DLD1 (cell line): ENCODE results near the gene CDH4.

Source experiments
- in situ Hi-C: cut with HindIII; loops from 2 replicates; pipeline ENCODE4 v1.10.0; 2017; ENCODE audit warnings: low sequenced_read_pairs

The CDH4 gene

GRCh38 chr20:61679473-61679872, 427.4 kb downstream of the CDH4 start:
- in situ Hi-C loops = no loop called here

DNA sequence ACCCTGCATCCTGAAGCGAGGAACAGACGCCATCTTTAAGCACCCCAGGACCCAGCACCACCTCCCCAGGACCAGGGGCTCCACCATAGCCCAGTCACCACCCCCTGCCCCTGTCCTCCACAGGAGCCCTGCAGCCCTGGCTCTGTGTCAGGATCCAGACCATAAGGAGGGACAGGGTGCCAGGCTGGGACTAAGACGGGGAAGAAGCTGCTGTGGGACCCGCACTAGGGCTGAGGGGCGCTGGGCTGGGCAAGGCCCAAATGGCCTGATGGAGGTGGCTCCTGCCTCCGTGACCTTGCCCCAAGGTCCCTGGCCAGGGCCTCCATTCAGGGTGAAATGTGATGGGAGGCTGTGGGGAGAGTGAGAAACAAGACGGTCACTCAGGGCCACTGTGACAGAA, 428.0 kb downstream of the CDH4 start:
- in situ Hi-C loops = no loop called here

DNA sequence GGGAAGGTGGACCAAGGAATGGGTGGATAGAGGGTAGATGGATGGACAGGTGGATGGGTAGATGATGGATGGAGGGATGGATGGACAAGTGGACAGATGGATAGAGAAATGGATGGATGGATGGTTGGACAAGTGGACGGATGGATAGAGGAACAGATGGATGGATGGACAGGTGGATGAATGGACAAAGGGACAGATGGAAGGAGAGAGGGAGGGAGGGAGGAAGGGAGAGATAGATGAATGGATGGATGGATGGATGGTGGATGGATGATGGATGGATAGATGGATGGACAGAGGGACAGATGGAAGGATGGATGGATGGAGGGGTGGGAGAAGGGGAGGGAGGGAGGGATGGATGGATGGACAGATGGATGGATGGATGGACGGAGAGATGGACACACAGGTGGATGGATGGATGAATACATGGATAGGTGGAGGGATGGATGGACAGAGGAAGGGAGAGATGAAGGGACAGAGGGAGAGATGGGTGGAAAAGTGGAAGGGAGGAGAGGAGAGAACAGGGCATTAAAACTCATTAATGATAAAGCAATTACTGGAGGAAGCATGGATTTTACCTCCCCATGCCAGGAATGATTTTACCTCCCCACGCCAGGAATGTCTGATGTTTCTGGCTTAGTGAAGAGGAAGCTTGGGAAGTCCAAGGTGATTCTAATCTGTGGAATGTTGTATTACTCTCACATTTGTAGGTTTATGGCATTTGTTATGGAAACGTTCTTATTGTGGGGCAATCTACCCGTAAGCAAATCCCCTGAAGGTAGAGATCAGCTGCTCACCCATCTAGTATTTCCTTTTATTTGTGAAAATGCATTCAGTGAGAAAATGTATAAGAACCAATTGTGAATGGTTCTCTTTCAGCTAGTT, 430.3 kb downstream of the CDH4 start:
- in situ Hi-C loops = no loop called here

DNA sequence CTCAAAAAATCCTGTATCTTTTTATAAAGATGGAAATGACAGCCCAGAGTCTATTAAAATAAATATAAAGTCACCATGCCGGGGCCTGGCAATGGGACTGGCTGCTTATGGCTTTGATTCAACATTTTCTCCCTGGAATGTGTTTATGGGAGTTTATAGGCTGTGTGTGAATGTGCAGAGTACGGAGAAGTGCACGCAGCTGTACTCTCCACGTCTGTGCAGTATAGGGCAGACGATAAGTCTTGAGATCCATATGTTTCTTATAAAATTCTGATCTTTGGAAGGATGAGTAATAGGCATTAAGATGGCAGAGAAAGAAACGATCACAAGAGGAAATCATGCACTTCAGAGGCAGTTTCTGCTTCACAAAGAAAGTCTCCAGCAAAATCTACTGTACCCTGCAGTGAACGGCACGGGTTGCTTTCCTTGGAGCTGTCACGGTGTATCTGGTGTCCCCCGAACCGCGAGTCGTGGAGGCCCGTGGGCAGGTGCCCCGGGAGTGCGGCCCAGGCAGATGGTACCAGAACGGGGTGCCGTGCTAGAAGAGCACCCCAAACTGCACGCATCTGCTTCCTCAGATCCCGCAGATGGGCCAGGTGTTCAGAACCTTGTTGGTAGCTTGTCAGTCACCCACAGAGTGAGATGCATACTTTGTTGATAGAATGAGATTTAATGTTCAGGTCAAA, 431.1 kb downstream of the CDH4 start:
- in situ Hi-C loops = no loop called here

DNA sequence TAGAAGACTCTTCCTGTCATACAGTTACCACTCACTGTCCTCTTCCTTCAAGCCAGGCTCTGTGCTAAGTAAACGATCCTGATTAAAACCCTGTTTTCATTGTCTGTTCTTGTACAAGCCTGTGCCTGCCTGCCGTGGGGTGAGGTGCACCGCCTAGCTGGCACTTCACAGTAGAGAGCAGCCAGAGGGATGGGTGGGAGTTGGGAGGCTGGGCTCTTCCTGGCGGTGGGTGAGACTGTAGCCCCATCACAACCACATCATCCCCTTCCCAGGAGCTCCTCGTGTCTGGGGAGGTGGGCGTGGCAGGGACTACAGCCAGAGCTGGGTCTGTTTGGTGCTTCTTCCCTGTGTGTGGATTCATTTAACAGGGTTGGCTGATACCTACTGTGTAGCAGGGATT, 431.7 kb downstream of the CDH4 start:
- in situ Hi-C loops = no loop called here

DNA sequence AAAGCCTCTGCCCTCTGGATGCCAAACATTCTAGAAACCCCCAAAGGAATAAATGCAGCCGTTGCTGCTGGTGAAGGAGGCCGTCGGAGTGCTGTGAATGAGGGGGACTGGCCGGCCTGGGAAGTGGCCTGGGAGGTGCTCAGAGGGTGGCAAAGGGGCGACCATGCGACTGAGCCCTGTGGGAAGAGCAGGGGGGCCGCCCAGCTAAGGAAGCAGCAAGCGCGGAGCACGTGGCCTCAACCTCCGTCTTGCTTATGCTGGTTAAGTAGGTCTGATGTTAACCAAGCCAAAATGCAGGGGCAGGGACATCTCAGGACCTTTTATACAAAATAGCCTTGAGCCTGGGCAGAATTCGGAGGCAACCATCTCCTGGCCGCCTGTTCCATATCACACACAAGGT, 432.1 kb downstream of the CDH4 start:
- in situ Hi-C loops = no loop called here

- in situ Hi-C loops = no loop called here
Measured at GRCh38 chr20:61684583-61685235, 432.6 kb downstream of the CDH4 start.

- in situ Hi-C loops = no loop called here
Measured at GRCh38 chr20:61685462-61685861, 433.4 kb downstream of the CDH4 start.

DNA sequence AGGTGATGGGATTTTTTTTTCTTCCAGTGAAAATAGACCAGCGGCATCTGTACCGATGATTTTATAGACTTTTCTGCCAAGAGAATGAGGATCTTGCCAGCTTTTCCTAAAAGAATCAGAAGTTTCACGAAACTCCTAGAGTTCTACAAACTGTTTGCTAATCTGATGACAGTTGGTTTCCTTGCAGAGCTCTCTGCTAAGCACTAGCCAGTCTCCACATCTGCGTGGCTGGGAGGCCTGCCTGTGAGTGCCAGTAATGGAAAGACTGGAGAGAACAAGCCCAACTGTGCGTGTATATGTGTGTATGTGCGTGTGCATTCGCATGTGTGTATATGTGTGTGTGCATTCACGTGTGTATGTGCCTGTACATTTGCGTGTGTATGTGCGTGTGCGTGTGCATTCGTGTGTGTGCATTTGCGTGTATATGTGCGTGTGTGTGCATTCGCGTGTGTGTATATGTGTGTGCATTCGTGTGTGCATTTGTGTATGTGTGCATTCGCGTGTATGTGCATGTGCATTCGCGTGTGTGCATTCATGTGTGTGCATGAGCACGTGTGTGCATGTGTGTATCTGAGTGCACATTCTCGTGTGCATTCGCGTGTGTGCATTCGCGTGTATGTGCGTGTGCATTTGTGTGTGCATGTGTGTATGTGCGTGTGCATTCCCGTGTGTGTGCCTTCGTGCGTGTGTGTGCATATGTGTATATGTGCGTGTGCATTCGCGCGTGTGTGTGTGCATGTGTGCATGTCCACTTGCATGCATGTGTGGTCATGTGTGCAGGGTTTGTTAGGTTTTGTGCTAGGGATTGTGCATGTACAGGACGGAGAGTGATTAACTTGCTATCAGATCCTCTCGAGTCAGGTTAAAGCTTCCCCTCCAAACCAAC, 434.2 kb downstream of the CDH4 start:
- in situ Hi-C loops = no loop called here

DNA sequence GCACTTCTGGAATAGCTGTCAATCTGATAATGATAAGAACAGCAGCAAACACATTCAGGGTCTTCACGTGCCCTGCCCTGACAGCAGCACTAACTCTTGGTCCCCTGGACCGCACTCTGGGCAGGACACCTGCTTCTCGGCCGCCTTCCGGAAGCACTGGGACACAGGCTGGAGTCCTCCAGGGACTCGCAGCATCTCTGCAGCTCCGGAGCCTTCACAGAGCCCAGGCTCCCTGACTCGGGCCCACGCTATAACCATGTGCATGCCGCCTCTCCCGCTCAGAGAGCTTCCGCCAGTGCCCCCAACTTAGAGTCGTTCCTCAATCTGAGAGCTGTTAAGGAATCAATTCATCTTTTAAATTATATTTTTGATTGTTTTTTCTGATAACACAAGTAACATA, 436.4 kb downstream of the CDH4 start:
- in situ Hi-C loops = no loop called here

GRCh38 chr20:61690150-61690549, 438.1 kb downstream of the CDH4 start:
- in situ Hi-C loops = no loop called here

GRCh38 chr20:61690993-61691838, 439.2 kb downstream of the CDH4 start:
- in situ Hi-C loops = no loop called here

DNA sequence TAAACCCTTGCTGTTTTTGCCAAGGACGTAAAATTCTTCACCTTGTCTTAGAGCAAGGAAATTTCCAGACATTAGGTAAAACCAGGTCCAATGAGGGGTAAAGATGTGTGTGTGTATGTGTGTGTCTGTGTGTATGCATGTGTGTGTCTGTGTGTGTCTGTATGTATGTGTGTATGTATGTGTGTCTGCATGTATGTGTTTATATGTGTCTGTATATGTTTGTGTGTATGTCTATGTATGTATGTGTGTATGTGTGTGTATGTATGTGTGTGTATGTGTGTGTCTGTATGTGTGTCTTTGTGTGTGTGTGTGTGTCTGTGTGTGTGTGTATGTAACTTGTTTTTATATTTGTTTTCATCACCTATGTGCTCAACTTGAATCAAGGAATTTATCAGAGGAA, 439.9 kb downstream of the CDH4 start:
- in situ Hi-C loops = no loop called here

- in situ Hi-C loops = no loop called here
Measured at GRCh38 chr20:61692479-61692878, 440.4 kb downstream of the CDH4 start.

DNA sequence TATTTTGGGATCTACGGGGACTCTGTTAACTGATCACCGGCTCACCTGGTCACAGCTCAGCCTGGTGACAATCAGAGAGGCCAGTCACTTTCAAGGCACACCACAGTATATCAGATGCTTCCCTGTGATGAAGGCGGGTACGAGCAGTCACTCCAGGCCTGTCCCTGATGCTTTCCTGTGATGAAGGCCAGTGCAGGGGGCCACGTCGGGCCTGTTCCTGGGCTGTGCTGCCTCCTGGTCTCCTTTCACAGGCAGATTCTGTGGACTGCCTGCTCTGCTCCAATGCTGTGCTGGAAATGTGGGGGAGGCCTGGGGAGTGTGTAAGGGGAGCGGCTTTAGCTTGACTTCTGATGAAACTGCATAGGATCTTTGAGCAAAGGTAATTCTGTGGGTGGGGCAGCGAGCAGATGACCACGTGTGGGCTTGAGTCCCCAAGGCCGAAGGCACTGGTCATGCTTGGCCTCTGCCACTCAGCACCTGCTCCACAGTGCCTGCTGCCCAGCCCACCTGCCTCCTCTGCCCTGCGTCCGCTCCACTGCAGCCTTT, 441.1 kb downstream of the CDH4 start:
- in situ Hi-C loops = no loop called here

DNA sequence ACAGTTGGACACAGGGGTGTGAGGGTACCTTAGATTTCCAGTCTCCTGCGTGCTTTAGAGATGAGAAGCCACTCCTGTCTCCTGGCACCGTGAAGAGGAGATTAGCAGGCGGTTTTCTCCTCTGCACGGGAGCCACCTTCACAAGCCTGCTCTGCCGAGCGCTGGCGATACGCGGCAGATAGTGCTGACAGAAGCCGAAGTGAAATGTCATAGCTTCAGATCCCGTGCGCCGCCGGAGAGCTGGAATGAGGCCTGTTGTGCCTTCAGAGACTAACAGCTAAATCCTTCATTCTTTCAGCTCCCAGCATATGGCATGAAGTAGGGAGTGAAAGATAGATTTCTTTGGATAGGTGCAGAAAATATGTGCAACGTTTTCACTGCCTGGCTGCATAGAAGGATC, 442.6 kb downstream of the CDH4 start:
- in situ Hi-C loops = no loop called here

DNA sequence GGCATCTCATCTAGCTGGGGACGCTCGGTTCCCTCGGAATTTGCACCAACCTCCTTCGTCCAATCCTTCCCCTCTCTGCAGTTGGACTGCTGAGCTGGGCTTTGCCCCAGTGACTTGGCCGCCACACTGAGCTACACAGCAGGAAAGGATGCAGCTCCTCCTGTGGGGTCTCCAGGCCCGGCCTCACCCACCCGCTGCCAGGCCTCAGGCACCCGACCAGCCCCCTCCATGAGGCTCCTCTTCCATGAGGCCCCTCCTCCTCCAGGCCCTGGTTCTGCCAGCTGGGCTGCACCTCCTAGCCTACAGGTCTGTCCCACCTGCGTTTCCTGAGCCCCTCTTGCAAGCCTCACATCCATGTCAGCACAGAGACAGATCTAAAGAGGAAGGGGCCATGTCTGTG, 443.7 kb downstream of the CDH4 start:
- in situ Hi-C loops = no loop called here

DNA sequence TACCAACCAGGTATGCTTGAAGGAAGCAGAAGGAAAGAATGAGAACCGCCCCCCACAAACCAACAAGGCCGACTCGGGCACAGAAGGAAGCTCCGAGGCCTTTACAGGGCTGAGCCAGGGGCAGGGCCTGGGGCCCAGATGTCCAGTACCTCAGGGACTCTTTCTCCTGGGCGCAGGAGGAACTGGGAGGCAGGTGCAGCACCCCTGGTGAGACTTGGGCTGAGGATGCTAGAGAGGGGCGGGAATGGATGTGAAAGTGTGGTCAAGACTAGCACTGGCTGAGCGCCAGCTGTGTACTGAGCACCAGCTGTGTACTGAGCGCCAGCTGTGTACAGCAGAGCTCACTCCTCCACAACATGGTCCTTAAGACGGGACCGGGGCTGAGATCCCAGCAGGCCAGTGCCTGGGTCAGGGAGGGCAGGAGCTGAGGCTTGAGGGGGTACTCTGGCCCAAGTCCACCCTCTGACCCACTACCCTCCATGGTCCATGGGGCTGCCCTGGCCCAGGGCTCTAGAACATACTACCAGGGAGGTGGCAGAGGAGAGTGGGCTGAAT, 444.2 kb downstream of the CDH4 start:
- in situ Hi-C loops = no loop called here
